SW480 (cell line): ENCODE data around the gene SNRNP200.
"Not testable (repeated sequence)": the region's sequence is repeated elsewhere in the genome, so short reads cannot be mapped to it uniquely, and the experiment has no call there.

Source experiments
- DNase-seq: peaks from one replicate; pipeline ENCODE4 v3.0.0-alpha.2; 2016; ENCODE audit warnings: low spot score

The SNRNP200 gene

GRCh38 chr2:96325041-96325883 is 19.9 kb upstream of the SNRNP200 start, which contains the start of gene ITPRIPL1:
ITPRIPL1 (plus strand) TSS chr2:96325317; CDS start chr2:96325840, 523 bp downstream.
- DNase-seq, result peak; percentile 63

- DNase-seq, result no peak
Observed at GRCh38 chr2:96324721-96325040, 19.3 kb upstream of the SNRNP200 start.

GRCh38 chr2:96323849-96324248 is 18.5 kb upstream of the SNRNP200 start:
- DNase-seq, result no peak

- peak; percentile 67 for DNase-seq
Observed at GRCh38 chr2:96320728-96321622, 15.6 kb upstream of the SNRNP200 start.

DNA sequence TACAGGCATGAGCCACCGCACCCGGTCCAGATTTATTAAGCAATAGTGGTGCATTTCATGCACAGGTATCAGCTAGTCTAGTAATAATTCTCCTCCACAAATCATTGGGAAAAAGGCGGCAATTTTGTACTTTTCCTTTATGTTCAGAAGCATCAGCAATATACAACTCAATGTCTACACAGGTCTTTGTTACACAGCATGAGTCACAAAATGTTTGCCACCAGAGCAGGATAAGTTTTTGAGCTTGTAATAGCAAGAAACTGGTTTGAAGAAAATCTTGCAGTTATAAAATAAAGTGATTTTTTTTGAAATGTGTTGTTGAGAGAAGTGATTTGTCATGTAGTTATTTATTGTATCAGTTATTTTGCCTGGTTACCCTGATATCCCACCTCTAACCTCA is 15.0 kb upstream of the SNRNP200 start:
- no peak for DNase-seq

GRCh38 chr2:96319396-96319795 is 14.1 kb upstream of the SNRNP200 start:
- no peak for DNase-seq

DNA sequence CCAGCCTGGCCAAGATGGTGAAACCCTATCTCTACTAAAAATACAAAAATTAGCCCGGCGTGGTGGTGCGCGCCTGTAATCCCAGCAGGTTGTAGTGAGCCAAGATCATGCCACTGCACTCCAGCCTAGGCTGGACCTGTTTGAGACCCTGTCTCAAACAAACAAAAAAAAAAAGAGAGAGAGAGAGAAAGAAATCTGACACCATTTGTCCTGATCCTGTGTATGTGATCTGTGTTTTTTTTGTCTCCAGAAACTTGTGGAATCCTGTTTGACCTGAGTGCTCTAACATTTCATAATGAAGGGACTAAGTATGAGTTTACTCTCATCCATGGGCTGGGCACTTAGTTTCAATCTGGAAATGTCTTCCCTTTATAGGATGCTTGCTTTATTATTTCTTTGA is 13.4 kb upstream of the SNRNP200 start:
- DNase-seq, result no peak

GRCh38 chr2:96317584-96317997 is 12.2 kb upstream of the SNRNP200 start:
- no peak for DNase-seq

- no peak for DNase-seq
Observed at GRCh38 chr2:96316999-96317398, 11.7 kb upstream of the SNRNP200 start.

DNA sequence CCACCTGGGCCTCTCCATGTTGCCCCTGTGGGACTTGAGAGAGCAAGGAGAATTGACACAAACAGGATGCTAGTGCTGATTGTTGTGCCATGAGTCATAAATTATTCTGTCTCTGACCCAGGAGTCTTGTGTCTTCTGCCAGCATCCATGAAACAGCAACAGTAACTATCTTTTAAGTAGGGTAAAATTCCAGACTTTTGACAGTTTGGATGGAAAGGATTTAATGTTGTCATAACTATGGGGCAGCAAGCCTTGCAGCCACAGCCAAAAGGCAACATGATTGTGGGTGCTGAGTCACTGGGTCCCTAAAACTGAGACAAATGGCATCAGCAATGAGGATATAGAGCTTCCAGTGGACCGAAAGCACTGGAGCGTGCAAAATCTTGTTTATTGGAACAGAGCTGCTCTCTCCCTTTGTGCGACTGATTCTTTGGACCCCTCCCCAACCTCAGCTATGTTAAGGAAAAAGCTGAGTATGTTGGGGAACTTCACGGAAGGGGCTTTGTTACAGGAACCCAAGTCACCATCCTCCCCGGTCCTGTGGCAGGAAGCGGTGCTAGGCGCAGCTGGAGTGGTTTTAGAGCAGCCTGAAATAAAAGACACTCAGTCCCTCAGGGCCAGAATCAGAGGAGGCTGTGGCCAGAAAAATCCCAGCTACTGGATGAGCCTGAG is 10.2 kb upstream of the SNRNP200 start:
- peak; percentile 31 for DNase-seq

DNA sequence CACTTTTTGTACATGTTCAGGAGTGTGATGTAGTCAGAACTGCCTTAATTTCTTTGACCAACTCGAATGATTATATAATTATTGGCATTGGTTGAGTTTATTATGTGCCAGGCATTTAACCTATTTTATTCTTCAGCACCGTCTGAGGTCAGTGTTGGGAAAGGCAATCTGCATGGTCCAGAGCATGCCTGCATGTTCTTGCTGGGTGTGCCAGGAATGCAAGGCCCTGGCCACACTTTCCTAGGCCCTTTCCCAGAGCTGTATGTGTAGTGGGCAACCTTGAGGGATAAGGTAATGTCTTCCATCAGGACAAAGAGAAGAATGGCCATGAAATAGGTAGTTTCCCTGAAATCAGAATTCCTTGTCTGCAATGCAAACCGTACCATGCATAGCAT is 9.7 kb upstream of the SNRNP200 start:
- no peak for DNase-seq

GRCh38 chr2:96308248-96308647 is 2.9 kb upstream of the SNRNP200 start:
- DNase-seq, result no peak

- DNase-seq, result no peak
Observed at GRCh38 chr2:96306370-96306769, 1.0 kb upstream of the SNRNP200 start.

DNA sequence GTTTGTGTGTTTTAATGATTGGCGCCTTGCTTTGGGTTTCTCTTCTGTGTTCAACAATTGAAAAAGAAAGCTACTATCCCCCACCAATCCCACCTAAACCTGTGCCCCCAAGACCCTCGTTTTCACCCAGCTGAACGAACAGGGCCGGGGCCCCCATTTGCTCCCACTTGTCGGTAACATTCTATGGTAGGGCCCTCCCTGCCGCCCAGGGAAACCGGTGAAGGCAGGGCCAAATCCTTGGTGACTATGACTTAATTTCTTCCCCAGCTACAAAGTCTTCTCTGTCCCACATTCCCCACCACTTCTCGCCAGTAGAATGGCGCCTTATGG is 598 bp upstream of the SNRNP200 start:
- DNase-seq, result no peak

DNA sequence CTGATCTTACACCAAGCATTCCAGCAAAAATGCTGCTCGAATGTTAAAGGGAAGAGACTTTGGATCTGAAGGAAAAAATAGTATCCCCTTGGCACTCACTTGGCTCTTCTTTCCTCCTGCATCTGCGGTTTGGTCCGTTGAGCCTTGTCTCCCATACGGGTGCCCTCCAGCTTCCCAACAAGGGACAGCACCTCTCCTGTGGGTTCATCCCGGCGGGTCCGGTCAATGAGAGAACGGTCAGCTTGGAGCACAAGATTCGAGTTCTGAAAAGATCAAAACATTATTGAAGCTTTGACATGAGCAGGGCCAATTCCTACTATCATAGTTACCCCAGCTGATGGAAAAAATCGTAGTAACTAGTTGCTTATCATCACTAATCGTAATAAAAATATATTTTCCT is 740 bp downstream of the SNRNP200 start:
- no peak for DNase-seq

DNA sequence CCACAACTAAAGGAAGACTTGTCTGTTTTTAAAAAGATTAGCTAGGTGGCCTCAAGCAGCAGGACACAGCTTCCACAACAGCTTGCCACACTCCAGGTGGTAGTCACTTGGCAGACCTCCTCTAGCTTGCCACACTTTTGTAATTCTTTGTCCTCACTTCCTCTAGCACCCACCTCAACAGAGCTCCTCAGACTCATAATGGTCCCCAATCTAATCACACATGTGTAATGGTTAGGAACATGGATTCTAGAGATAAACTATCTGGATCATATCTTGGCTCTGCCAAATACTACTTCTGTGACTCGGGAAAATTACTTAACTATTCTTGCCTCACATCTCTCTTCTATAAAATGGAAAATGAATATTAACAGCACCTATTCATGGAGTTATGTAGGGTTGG is 3.5 kb downstream of the SNRNP200 start:
- DNase-seq, result no peak

- no peak for DNase-seq
Observed at GRCh38 chr2:96296925-96297324, 8.4 kb downstream of the SNRNP200 start.

DNA sequence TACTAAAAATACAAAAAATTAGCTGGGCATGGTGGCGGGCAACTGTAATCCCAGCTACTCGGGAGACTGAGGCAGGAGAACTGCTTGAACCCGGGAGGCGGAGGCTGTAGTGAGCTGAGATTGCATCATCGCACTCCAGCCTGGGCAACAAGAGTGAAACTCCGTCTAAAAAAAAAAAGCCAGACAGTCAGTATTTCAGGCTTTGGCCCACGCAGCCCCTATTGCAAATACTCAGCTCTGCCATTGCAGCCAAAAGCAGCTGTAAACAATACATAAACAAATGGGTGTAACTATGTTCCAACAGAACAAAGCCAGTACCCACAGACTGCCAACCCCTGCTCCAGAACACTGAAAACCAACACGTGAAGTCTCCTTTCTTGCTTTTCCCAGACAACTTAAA is 11.1 kb downstream of the SNRNP200 start:
- not testable (repeated sequence) for DNase-seq

DNA sequence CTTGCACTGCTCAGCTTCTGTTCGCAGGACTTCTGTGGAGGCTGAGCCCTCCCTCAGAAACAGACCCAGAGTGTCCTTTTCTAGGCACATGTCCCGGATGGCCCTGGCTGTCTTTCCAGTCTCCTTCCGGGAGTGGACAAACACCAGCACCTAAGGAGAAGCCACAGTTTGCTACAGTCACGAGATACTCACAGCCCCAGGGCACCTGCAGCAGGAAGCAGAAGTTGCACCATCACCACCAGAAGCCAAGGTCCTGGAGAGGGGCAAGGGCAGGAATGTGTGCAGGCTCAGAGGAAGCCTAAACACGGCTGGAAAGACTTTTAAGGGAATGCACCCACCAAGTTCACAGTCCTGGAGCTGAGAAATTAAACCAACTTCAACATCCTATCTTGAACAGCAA is 13.6 kb downstream of the SNRNP200 start:
- DNase-seq, result no peak

GRCh38 chr2:96287273-96287856 is 18.0 kb downstream of the SNRNP200 start:
- no peak for DNase-seq

DNA sequence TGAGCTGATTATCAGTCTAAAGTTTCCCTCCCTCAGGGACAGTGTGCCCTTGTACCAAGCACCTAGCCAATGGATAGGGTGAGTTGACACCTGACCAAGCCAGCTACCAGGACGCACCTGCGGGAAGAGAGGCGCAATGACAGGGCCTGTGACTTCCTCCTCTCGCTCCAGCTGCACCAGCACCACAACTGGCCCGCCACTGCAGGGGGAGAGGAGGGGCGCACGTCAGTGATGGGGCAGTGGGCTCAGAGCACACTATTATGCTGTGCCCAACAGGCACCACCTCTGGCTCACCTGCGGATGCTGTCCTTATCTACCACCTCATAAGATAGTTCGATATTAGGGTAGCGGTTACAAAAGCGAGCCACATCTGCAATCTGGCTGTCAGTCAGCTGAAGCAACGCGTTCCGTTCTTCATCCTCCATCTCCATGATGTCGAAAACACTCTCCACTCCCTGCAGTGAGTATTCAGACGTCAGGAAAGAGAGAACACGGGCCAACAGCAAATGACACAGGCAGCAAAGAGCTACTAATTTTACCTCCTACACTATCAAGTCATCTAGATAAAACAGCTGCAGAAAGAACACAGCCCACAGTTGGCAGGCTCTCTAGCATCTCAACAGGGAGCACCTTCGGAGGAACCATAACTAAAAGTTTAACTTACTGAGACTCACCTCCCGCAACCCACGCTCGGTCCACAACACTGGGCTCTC is 28.4 kb downstream of the SNRNP200 start:
- DNase-seq, result no peak
